Stimulated activated CD8-positive, alpha-beta memory T cell treated with anti-CD3 and anti-CD28 coated beads, Interleukin-15, amount 100 ng/mL, for 48 hours (primary cell): Measurements from ENCODE around the gene RAB11FIP2.
A peak's percentile ranks its signal among the peaks of the same experiment; 100 is the strongest.
"Not testable (repeated sequence)": the region's sequence is repeated elsewhere in the genome, so short reads cannot be mapped to it uniquely, and the experiment has no call there.

Experiments used
- DNase-seq, 2 donors: peaks; one replicate each; pipeline ENCODE4 v3.0.0-alpha.2; 2020; ENCODE audit warnings: low read depth in 2 of 2

Gene RAB11FIP2

GRCh38 chr10:118046395-118047156 lies at the start of gene RAB11FIP2:
Gene RAB11FIP2 (minus strand): TSS chr10:118046941. CDS start chr10:118046163, 778 bp downstream.
- DNase-seq = peak; percentile 87 to 89

GRCh38 chr10:118096022-118096421 lies 49.3 kb upstream of the RAB11FIP2 start:
- DNase-seq = no peak

GRCh38 chr10:118092209-118092608 lies 45.5 kb upstream of the RAB11FIP2 start:
- no peak for DNase-seq

GRCh38 chr10:118080817-118081216 lies 34.1 kb upstream of the RAB11FIP2 start:
- DNase-seq = no peak

- DNase-seq = no peak
Observed at GRCh38 chr10:118076705-118077104, 30.0 kb upstream of the RAB11FIP2 start.

GRCh38 chr10:118072840-118073239 lies 26.1 kb upstream of the RAB11FIP2 start:
- no peak for DNase-seq

- DNase-seq = not testable (repeated sequence)
Observed at GRCh38 chr10:118067389-118067788, 20.6 kb upstream of the RAB11FIP2 start.

- no peak for DNase-seq
Observed at GRCh38 chr10:118062798-118063238, 16.1 kb upstream of the RAB11FIP2 start.

- no peak for DNase-seq
Observed at GRCh38 chr10:118058371-118058770, 11.6 kb upstream of the RAB11FIP2 start.

GRCh38 chr10:118057361-118057760 lies 10.6 kb upstream of the RAB11FIP2 start:
- no peak for DNase-seq

GRCh38 chr10:118054383-118054782 lies 7.6 kb upstream of the RAB11FIP2 start:
- no peak for DNase-seq

- no peak for DNase-seq
Observed at GRCh38 chr10:118052816-118053215, 6.1 kb upstream of the RAB11FIP2 start.

- no peak for DNase-seq
Observed at GRCh38 chr10:118047880-118048279, 1.1 kb upstream of the RAB11FIP2 start.

GRCh38 chr10:118047157-118047719 lies 497 bp upstream of the RAB11FIP2 start:
- DNase-seq = no peak

- no peak for DNase-seq
Observed at GRCh38 chr10:118045837-118046394, 825 bp downstream of the RAB11FIP2 start.

GRCh38 chr10:118045158-118045836 lies 1.4 kb downstream of the RAB11FIP2 start:
- DNase-seq = no peak

GRCh38 chr10:118042827-118043242 lies 3.9 kb downstream of the RAB11FIP2 start:
- DNase-seq = no peak

- DNase-seq = no peak
Observed at GRCh38 chr10:118042336-118042735, 4.4 kb downstream of the RAB11FIP2 start.

GRCh38 chr10:118041316-118041715 lies 5.4 kb downstream of the RAB11FIP2 start:
- no peak for DNase-seq

GRCh38 chr10:118036281-118036875 lies 10.4 kb downstream of the RAB11FIP2 start:
- DNase-seq = no peak

- DNase-seq = no peak
Observed at GRCh38 chr10:118035354-118036005, 11.3 kb downstream of the RAB11FIP2 start.
